GM23248 (cell line): Measurements from ENCODE around the gene CCDC71L. TPM values are rescaled to one million over a fixed set of nuclear protein-coding genes. Genes with fewer than 3 reads are reported as not detected.

Experiments
- DNase-seq: peaks from one replicate; pipeline ENCODE4 v3.0.0-alpha.2; 2015
- H2AFZ ChIP-seq: fragments of 200-600 bp; sonication (generic); 2 replicates; pipeline ENCODE4 v1.6.1; 2016; ENCODE audit warnings: antibody characterized with exemption
- H3F3A ChIP-seq: fragments of 200-600 bp; sonication (generic); 2 replicates; pipeline ENCODE4 v1.6.1; 2016; ENCODE audit warnings: mild to moderate bottlenecking, antibody characterized with exemption, mixed run types; ENCODE audit not compliant: insufficient read depth
- H3K27ac ChIP-seq: fragments of 200-600 bp; sonication (generic); 2 replicates; pipeline ENCODE4 v1.5.1; 2016; ENCODE audit warnings: mild to moderate bottlenecking
- H3K27me3 ChIP-seq: fragments of 200-600 bp; sonication (generic); replicated peaks from 2 replicates; pipeline ENCODE4 v1.6.1; 2016; ENCODE audit warnings: mild to moderate bottlenecking; ENCODE audit not compliant: insufficient read depth
- H3K36me3 ChIP-seq: fragments of 200-600 bp; sonication (generic); 2 replicates; pipeline ENCODE4 v1.6.1; 2016; ENCODE audit warnings: low read depth, mild to moderate bottlenecking
- H3K4me1 ChIP-seq: fragments of 200-600 bp; sonication (generic); 2 replicates; pipeline ENCODE4 v1.6.1; 2016; ENCODE audit warnings: mild to moderate bottlenecking; ENCODE audit not compliant: insufficient read depth
- H3K4me2 ChIP-seq: fragments of 200-600 bp; sonication (generic); one replicate; pipeline ENCODE4 v1.6.1; 2016; ENCODE audit warnings: mild to moderate bottlenecking; ENCODE audit not compliant: unreplicated experiment
- H3K4me3 ChIP-seq: fragments of 200-600 bp; sonication (generic); 2 replicates; pipeline ENCODE4 v1.5.1; 2016; ENCODE audit warnings: mild to moderate bottlenecking
- H3K79me2 ChIP-seq: fragments of 200-600 bp; sonication (generic); 2 replicates; pipeline ENCODE4 v1.6.1; 2016; ENCODE audit warnings: mild to moderate bottlenecking; ENCODE audit not compliant: insufficient read depth
- H3K9ac ChIP-seq: fragments of 200-600 bp; sonication (generic); 2 replicates; pipeline ENCODE4 v1.6.1; 2016; ENCODE audit warnings: mild to moderate bottlenecking
- H3K9me2 ChIP-seq: fragments of 200-600 bp; sonication (generic); 2 replicates; pipeline ENCODE4 v1.6.1; 2016; ENCODE audit warnings: mixed run types, mild to moderate bottlenecking, moderate library complexity; ENCODE audit not compliant: insufficient read depth
- H3K9me3 ChIP-seq: fragments of 200-600 bp; sonication (generic); one replicate; pipeline ENCODE4 v1.6.1; 2017; ENCODE audit warnings: low read depth
- H4K20me1 ChIP-seq: fragments of 200-600 bp; sonication (generic); 2 replicates; pipeline ENCODE4 v1.6.0; 2016; ENCODE audit not compliant: insufficient read depth
- EZH2 ChIP-seq: fragments of 200-600 bp; sonication (generic); IDR thresholded peaks from 2 replicates; pipeline ENCODE4 v1.6.1; 2018; ENCODE audit warnings: antibody characterized with exemption, mild to moderate bottlenecking; ENCODE audit not compliant: insufficient read depth, poor library complexity, severe bottlenecking
- EZH2phosphoT487 ChIP-seq: fragments of 200-600 bp; sonication (generic); IDR thresholded peaks from 2 replicates; pipeline ENCODE4 v1.6.1; 2018; ENCODE audit warnings: antibody characterized with exemption, moderate library complexity, mild to moderate bottlenecking, low read depth; ENCODE audit not compliant: insufficient read depth
- WGBS, 2 experiments: methylation state at CpG; one replicate each; pipeline ENCODE4 v1.1.6; 2015 to 2017; ENCODE audit warnings: low lambda C conversion rate in 2 of 2, low coverage in 1 of 2; ENCODE audit errors: missing lambda C conversion rate in 2 of 2; 5-methylcytosine and 5-hydroxymethylcytosine counted together
- in situ Hi-C: fragments of 300-500 bp; cut with MboI; formaldehyde crosslinking; loops from 2 replicates; pipeline ENCODE4 v1.15.0; 2020
- polyA plus RNA-seq: library from polyadenylated mRNA; unstranded; fragments of >200 nt; fragmentation: Nextera tagmentation; extraction: Ambion mirVana; gene quantifications from 2 replicates; pipeline ENCODE4 v1.2.1, GENCODE V29; 2016
- total RNA-seq: library from RNA; depleted of rRNA; stranded (reverse); fragments of >200 nt; shearing (Covaris generic); gene quantifications from 2 replicates; pipeline ENCODE4 v1.2.3, GENCODE V29; 2014; rRNA removed

Gene CCDC71L
- total and polyA plus RNA-seq, 2 experiments from 2014 or later, result 23.1 to 124 TPM

DNA sequence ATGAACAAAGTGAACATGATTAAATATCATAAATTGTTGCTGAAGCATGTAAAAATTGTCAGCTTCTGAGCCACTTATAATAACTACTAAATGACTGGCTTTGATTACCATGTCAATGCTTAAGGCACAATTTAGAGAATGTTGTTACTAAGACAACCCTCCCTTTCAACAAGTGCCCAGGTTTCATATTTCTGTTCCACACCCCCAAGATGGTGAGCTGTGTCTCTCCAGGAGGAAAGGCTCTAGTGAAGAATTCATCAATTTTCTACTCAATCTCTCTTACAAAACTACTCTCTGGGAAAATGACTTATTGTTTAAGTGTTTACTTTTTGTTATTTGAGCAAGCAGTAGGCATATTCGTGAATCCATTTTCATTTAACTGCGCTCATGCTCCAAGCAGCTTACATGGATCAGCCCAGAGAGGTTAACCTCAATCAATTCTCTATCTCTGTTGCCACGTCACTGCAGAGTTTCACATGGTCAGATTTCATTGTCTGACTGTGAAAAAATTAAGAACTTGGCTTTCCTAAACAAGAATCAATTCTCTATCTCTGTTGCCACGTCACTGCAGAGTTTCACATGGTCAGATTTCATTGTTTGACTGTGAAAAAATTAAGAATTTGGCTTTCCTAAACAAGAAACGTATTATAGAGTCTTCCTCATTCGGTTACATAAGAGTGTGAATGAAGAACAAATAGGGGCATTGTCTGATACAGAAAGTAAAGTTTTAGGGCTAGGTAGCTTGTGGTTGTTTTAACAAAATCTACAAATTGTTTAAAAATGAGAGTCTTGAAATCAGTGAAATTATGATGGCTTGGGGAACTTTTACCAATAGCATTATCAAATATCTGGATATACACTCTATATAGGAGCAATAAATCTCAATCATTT, 49.7 kb downstream of the CCDC71L start:
- Histone ChIP-seq H4K20me1 (no peaks in the 10 kb centered on the region), H3K27ac (peak overlapping the region; percentile 43), H2AFZ (peak overlapping the region; percentile 50), H3K9me2 (peaks cover 4% of the 10 kb centered on the region; the same call in 1 of the 2 replicates), H3K4me2 (no peak overlapping the region), H3K4me1 (peaks cover 70% of the 10 kb centered on the region), H3K9me3 (no peaks in the 10 kb centered on the region), H3K9ac (peak overlapping the region; percentile 3; the same call in 1 of the 2 replicates), H3K36me3 (no peaks in the 10 kb centered on the region), H3F3A (peaks cover 70% of the 10 kb centered on the region), H3K4me3 (no peak overlapping the region), H3K27me3 (no peaks in the 10 kb centered on the region), H3K79me2 (no peaks in the 10 kb centered on the region)
- TF ChIP-seq EZH2phosphoT487 (no peak), EZH2 (no peak)
- in situ Hi-C loops, result no loop called here
- 62 to 69% methylated on average over 6 of the region's 6 CpGs for WGBS, 2 experiments
- DNase-seq, result no peak

DNA sequence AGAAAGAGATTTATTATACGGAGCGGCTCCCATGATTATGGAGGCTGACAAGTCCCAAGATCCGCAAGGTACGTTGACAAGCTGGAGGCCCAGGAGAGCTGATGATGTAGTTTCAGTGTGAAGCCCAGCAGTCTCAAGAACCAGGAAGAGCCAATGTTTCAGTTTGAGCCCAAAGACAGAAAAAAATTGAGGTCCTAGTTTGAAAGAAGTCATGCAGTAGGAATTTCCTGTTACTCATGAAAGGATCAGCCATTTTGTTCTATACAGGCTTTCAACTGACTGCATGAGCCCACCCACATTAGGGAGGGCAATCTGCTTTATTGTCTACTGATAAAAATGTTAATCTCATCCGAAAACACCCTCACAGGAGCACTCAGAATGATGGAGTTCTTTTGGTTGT, 51.5 kb downstream of the CCDC71L start:
- no peak overlapping the region for H3K9ac ChIP-seq
- WGBS, 2 experiments, result 68 to 71% methylated on average over 5 of the region's 5 CpGs
- no peaks in the 10 kb centered on the region for H3K27me3 ChIP-seq
- H3F3A ChIP-seq, result peaks cover 54% of the 10 kb centered on the region
- peaks cover 52% of the 10 kb centered on the region for H3K4me1 ChIP-seq
- no peaks in the 10 kb centered on the region for H4K20me1 ChIP-seq
- no peak for TF ChIP-seq EZH2phosphoT487
- TF ChIP-seq EZH2, result no peak
- H3K36me3 ChIP-seq, result no peaks in the 10 kb centered on the region
- H3K9me3 ChIP-seq, result no peaks in the 10 kb centered on the region
- no peaks in the 10 kb centered on the region for H3K79me2 ChIP-seq
- no peak overlapping the region for H3K4me3 ChIP-seq
- peaks cover 4% of the 10 kb centered on the region; the same call in 1 of the 2 replicates for H3K9me2 ChIP-seq
- H2AFZ ChIP-seq, result peak overlapping the region; percentile 85
- peak; percentile 89 for DNase-seq
- peak overlapping the region; percentile 62 for H3K27ac ChIP-seq
- peak overlapping the region; percentile 40 for H3K4me2 ChIP-seq
- in situ Hi-C loops, result no loop called here

DNA sequence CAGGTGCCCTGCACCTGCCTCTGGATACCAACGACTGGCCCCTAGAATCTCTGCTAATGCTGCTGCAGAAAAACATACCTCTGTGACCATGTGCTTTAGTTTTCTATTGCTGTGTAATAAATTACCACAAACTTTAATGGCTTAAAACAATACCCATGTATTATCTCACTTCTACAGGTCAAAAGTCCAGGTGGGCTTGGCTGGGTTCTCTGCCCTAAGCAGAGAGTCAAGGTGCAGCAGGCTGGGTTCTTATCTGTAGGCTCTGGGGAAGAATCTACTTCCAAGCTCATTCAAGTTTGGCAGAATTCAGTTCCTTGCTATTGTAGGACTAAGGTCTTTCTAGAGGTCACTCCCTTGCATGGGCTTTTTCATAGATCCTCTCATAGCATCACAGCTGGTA, 52.3 kb downstream of the CCDC71L start:
- no peak overlapping the region for H3K9ac ChIP-seq
- TF ChIP-seq EZH2 (no peak), EZH2phosphoT487 (no peak)
- H3K9me3 ChIP-seq, result no peaks in the 10 kb centered on the region
- no peaks in the 10 kb centered on the region for H4K20me1 ChIP-seq
- peak overlapping the region; percentile 62 for H3K27ac ChIP-seq
- WGBS, 2 experiments, result 96 to 100% methylated on average over 1 of the region's 1 CpG
- peaks cover 45% of the 10 kb centered on the region for H3K4me1 ChIP-seq
- H2AFZ ChIP-seq, result peak overlapping the region; percentile 85
- in situ Hi-C loops, result no loop called here
- no peaks in the 10 kb centered on the region for H3K27me3 ChIP-seq
- H3K4me3 ChIP-seq, result no peak overlapping the region
- peaks cover 4% of the 10 kb centered on the region; the same call in 1 of the 2 replicates for H3K9me2 ChIP-seq
- no peak for DNase-seq
- H3K36me3 ChIP-seq, result no peaks in the 10 kb centered on the region
- H3F3A ChIP-seq, result peaks cover 47% of the 10 kb centered on the region
- H3K4me2 ChIP-seq, result peak overlapping the region; percentile 40
- no peaks in the 10 kb centered on the region for H3K79me2 ChIP-seq

Other genes starting within 250 kb of the CCDC71L start
- not detected in 2 replicates for gene PIK3CG, start 204.1 kb upstream of the CCDC71L start, total RNA-seq
- not detected in 2 replicates for gene PIK3CG, start 204.1 kb upstream of the CCDC71L start, polyA plus RNA-seq